Endothelial cell of umbilical vein (primary cell): Measurements from ENCODE around the gene SLC17A9. TPM values are rescaled to one million over a fixed set of nuclear protein-coding genes. Genes with fewer than 3 reads are reported as not detected.
A peak's percentile ranks its signal among the peaks of the same experiment; 100 is the strongest.

ENCODE experiments used
- BruUV-seq: library from RNA; stranded (reverse); fragments of 400-500 nt; replicated peaks from 2 replicates; lab custom pipeline; 2021; lab: Mats Ljungman, UMichigan
- CTCF ChIA-PET: fragments of 300-600, 350-600 bp; sonication (Branson Sonifier 250); formaldehyde crosslinking; loops from one replicate; lab custom pipeline; 2021; ENCODE audit warnings: antibody characterized with exemption, inconsistent platforms; lab: Charles Lee
- POLR2A ChIA-PET: fragments of 300-600, 350-600 bp; sonication (Branson Sonifier 250); formaldehyde crosslinking; loops from one replicate; lab custom pipeline; 2021; ENCODE audit warnings: antibody characterized with exemption, inconsistent platforms; lab: Charles Lee
- DNase-seq: peaks from one replicate; pipeline ENCODE4 v3.0.0-alpha.2; 2011; ENCODE audit warnings: low read depth, low spot score
- FAIRE-seq: peaks from 2 replicates; lab custom pipeline; 2011; peaks lifted over from hg19 to GRCh38; lab: Jason Lieb, UNC
- H2AFZ ChIP-seq: 2 replicates; pipeline ENCODE4 v1.6.0; 2012; ENCODE audit warnings: low read depth, low read length, control low read depth, inconsistent platforms
- H3K27ac ChIP-seq: 2 replicates; pipeline ENCODE4 v1.5.1; 2011; ENCODE audit warnings: low read depth, mild to moderate bottlenecking, control low read depth, low read length, moderate library complexity; ENCODE audit not compliant: insufficient read depth
- H3K27me3 ChIP-seq, 2 experiments: 2 replicates each; pipeline versions ENCODE4 v1.6.0 to v1.6.1; 2011; ENCODE audit warnings: low read length in 2 of 2, mixed read lengths in 1 of 2; ENCODE audit not compliant: control insufficient read depth in 2 of 2, insufficient read depth in 2 of 2
- H3K36me3 ChIP-seq, 2 experiments: 2 replicates in 1 of 2; 3 replicates in 1 of 2; pipeline ENCODE4 v1.5.1; 2011; ENCODE audit warnings: low read length in 2 of 2, mild to moderate bottlenecking in 1 of 2, moderate library complexity in 1 of 2; ENCODE audit not compliant: control insufficient read depth in 2 of 2, insufficient read depth in 2 of 2; ENCODE audit errors: extremely low read depth in 1 of 2
- H3K4me1 ChIP-seq: 3 replicates; pipeline ENCODE4 v1.5.1; 2011; ENCODE audit warnings: mild to moderate bottlenecking, low read length; ENCODE audit not compliant: control insufficient read depth, insufficient read depth; ENCODE audit errors: extremely low read depth
- H3K4me2 ChIP-seq: 2 replicates; pipeline ENCODE4 v1.6.1; 2011; ENCODE audit warnings: low read length, control low read depth, mixed read lengths; ENCODE audit not compliant: insufficient read depth
- H3K4me3 ChIP-seq, 3 experiments: fragments of 200-600 bp in 1 of 3; sonication (generic), shearing (Covaris generic) in 1 of 3; replicated peaks in 1 of 3; 2 replicates each; pipeline ENCODE4 v1.5.1; 2011 to 2016; ENCODE audit warnings: control low read depth in 3 of 3, low read length in 3 of 3, mild to moderate bottlenecking in 2 of 3, inconsistent platforms in 1 of 3, low read depth in 1 of 3, moderate library complexity in 1 of 3; ENCODE audit not compliant: insufficient read depth in 1 of 3
- H3K79me2 ChIP-seq: 2 replicates; pipeline ENCODE4 v1.6.0; 2012; ENCODE audit warnings: low read length, inconsistent platforms; ENCODE audit not compliant: control insufficient read depth, insufficient read depth
- H3K9ac ChIP-seq: replicated peaks from 2 replicates; pipeline ENCODE3; 2011; ENCODE audit warnings: low read length, control low read depth; ENCODE audit not compliant: insufficient read depth; ENCODE audit errors: extremely low read depth
- H3K9me1 ChIP-seq: replicated peaks from 3 replicates; pipeline ENCODE4 v1.6.0; 2011; ENCODE audit warnings: mild to moderate bottlenecking, low read length; ENCODE audit not compliant: control insufficient read depth, insufficient read depth; ENCODE audit errors: extremely low read depth
- H3K9me3 ChIP-seq: replicated peaks from 2 replicates; pipeline ENCODE4 v1.5.1; 2012; ENCODE audit warnings: low read length, inconsistent platforms; ENCODE audit not compliant: control insufficient read depth, insufficient read depth
- H4K20me1 ChIP-seq: replicated peaks from 2 replicates; pipeline ENCODE3; 2011; ENCODE audit warnings: mild to moderate bottlenecking, low read length; ENCODE audit not compliant: control insufficient read depth, insufficient read depth; ENCODE audit errors: extremely low read depth
- CTCF ChIP-seq, 2 donors: IDR thresholded peaks; 1 replicate in 1 of 2; 2 replicates in 1 of 2; pipeline ENCODE4 v1.5.1; 2011; ENCODE audit warnings: low read length in 2 of 2, mild to moderate bottlenecking in 2 of 2, moderate library complexity in 2 of 2, control low read depth in 1 of 2, inconsistent platforms in 1 of 2, low read depth in 1 of 2; ENCODE audit not compliant: insufficient read depth in 1 of 2; ENCODE audit errors: extremely low read depth in 1 of 2
- FOS ChIP-seq: IDR thresholded peaks from 2 replicates; pipeline ENCODE4 v1.6.1; 2011; ENCODE audit warnings: mild to moderate bottlenecking, low read length, moderate library complexity, borderline replicate concordance; ENCODE audit not compliant: insufficient read depth
- JUN ChIP-seq: IDR thresholded peaks from 2 replicates; pipeline ENCODE4 v1.6.1; 2011; ENCODE audit warnings: borderline replicate concordance, low read depth; ENCODE audit not compliant: insufficient read length, insufficient read depth
- MYC ChIP-seq: IDR thresholded peaks from one replicate; pipeline ENCODE4 v1.6.1; 2011; ENCODE audit warnings: mild to moderate bottlenecking, low read depth, low read length
- POLR2AphosphoS5 ChIP-seq: IDR thresholded peaks from 2 replicates; pipeline ENCODE4 v1.6.1; 2012; ENCODE audit warnings: low read depth, mild to moderate bottlenecking, control low read depth, low read length, moderate library complexity; ENCODE audit not compliant: insufficient read depth
- dilution Hi-C: fragments of 300-500 bp; cut with MboI; formaldehyde crosslinking; loops from one replicate; pipeline ENCODE4 v1.15.0; 2019; ENCODE audit warnings: low sequenced_read_pairs; ENCODE audit not compliant: extremely low pct_ligation_motif_present
- intact Hi-C: fragments of 100-400 bp; cut with micrococcal nuclease; formaldehyde crosslinking; loops from one replicate; pipeline ENCODE4 v1.10.0; 2022
- polyA plus RNA-seq, 4 experiments: library from polyadenylated mRNA; depleted of rRNA in 3 of 4; stranded (reverse) in 3 of 4; unstranded in 1 of 4; fragments of >200 nt; gene quantifications; 2 replicates each; pipeline versions ENCODE4 v1.2.1 to v1.2.3, GENCODE V29; 2011 to 2012; ENCODE audit warnings: missing spikeins in 1 of 4
- total RNA-seq: library from RNA; stranded (reverse); gene quantifications from 2 replicates; pipeline ENCODE4 v1.2.3, GENCODE V29; 2021

SLC17A9 gene
- total and polyA plus RNA-seq, 2 donors (not counting 3 experiments of a cell fraction or from before 2014, with no cell fraction given): 38.2 to 44.5 TPM

GRCh38 chr20:62928246-62928939, 24.1 kb upstream of the SLC17A9 start:
- no peak for TF ChIP-seq MYC
- no peak for TF ChIP-seq FOS
- no peak for TF ChIP-seq JUN
- no peak for TF ChIP-seq CTCF (IDR thresholded peaks at IDR 0.05; ENCODE audit: extremely low read depth in 1 of 2, insufficient read depth in 1 of 2, low read depth in 1 of 2, low read length in 2 of 2)
- TF ChIP-seq POLR2AphosphoS5: no peak

More at GRCh38 chr20:62928246-62928939, 24.1 kb upstream of the SLC17A9 start:
- Histone ChIP-seq H3K9ac (peak overlapping the region; percentile 60), H3K4me2 (peak overlapping the region; percentile 64), H2AFZ (no peak overlapping the region), H3K4me3 (peak overlapping the region in 2 of 3 experiments; percentile 58 to 59), H3K36me3 (peaks cover 0 to 2% of the 10 kb centered on the region in 2 experiments), H4K20me1 (no peaks in the 10 kb centered on the region), H3K4me1 (peaks cover 41% of the 10 kb centered on the region), H3K79me2 (peaks cover 94% of the 10 kb centered on the region), H3K9me1 (no peaks in the 10 kb centered on the region), H3K27ac (peak overlapping the region; percentile 41), H3K27me3 (no peaks in the 10 kb centered on the region), H3K9me3 (no peaks in the 10 kb centered on the region)
- CTCF ChIA-PET: interaction anchor here (0.6 to 1.4 kb wide), 3 partner anchors 9 to 28 kb away, joined by 5 to 7 read pairs (median 5); partner anchors contain the start of gene GID8
- DNase-seq: peak; percentile 17
- POLR2A ChIA-PET: no interaction called here
- dilution Hi-C loops: no loop called here
- BruUV-seq: no TSS peak
- FAIRE-seq: peak; percentile 4
- intact Hi-C loops: no loop called here
